AG04449 (cell line): ENCODE measurements around the gene FBXL5.

ENCODE experiments used
- CTCF ChIA-PET: fragments of 350-600 bp; formaldehyde crosslinking; extraction: SDS; loops from one replicate; lab custom pipeline; 2021; ENCODE audit warnings: antibody characterized with exemption; lab: Yijun Ruan, JAX
- POLR2A ChIA-PET: fragments of 400-600, 350-600 bp; formaldehyde crosslinking; extraction: SDS; loops from one replicate; lab custom pipeline; 2020; ENCODE audit warnings: antibody characterized with exemption, inconsistent platforms; lab: Yijun Ruan, JAX
- DNase-seq: peaks from one replicate; pipeline ENCODE4 v3.0.0-alpha.2; 2010; ENCODE audit warnings: low read depth, low spot score
- H3K4me3 ChIP-seq: 2 replicates; pipeline ENCODE4 v1.5.1; 2011; ENCODE audit warnings: low read depth, mild to moderate bottlenecking, control low read depth, low read length
- CTCF ChIP-seq: IDR thresholded peaks from one replicate; pipeline ENCODE4 v1.5.1; 2011; ENCODE audit warnings: mild to moderate bottlenecking, moderate library complexity, low read length, control low read depth, inconsistent platforms; ENCODE audit not compliant: insufficient read depth; ENCODE audit errors: missing control alignments

FBXL5 gene

DNA sequence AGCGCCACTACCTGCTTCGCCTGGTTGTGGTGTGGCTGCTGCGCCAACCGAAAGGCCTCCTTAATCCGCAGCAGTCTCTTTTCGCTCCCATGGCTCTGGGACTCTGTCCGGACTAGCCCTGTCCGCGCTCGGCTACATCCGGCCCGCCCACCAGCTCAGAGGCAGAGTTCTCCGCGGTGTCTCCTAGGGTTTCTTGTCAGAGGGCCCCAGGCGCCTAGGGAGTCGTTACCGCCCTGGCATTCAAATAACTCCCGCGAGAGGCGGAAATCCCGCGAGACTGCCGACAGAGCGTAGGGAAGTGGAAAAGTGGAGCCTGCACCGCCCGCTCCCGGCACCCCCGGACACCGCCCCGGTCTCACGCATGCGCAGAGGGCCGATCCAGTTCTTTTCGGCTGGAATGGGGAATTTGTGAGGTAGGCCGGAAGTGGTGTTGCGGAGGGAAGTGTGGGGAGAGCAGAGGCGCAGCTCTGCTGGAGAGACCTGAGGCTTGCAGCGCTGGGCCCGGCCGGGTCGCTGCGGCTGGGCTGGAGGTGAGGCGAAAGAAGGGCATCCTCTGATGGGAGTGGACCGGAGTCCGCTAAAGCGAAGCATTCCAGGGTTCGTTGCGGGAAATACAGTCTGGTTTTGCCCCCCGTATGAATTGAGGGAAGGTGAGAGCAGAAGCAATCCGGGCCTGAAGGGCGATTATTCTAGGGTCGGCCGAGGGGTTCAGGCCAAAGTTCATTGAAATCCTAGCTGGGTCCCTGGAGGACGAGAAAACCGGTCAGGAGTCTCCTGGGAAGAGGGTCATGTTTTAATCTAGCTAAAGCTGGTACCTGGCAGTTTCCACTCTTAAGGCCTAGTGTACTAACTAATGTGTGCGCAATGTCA lies 26.4 kb upstream of the FBXL5 start, which contains the start of gene FAM200B:
FAM200B (plus strand) TSS at position 456 of the 870 bp plus-strand sequence. CDS start 5,151 bp downstream, outside the sequence.
- CTCF ChIA-PET = interaction anchor here (0.7 to 1.4 kb wide), 8 partner anchors 8 to 225 kb away, joined by 3 to 4 read pairs (median 3); partner anchors contain the start of gene FBXL5
- H3K4me3 ChIP-seq = peak within 1 kb of the TSS; percentile 87
- no peak for TF ChIP-seq CTCF
- peak; percentile 84 for DNase-seq
- POLR2A ChIA-PET = interaction anchor here (0.6 to 2.4 kb wide), 5 partner anchors 8 to 677 kb away, joined by 3 to 11 read pairs (median 4); partner anchors contain the start of gene FBXL5

GRCh38 chr4:15681067-15681371 lies 25.9 kb upstream of the FBXL5 start:
- POLR2A ChIA-PET = interaction anchor here (0.6 to 2.4 kb wide), 4 partner anchors 9 to 677 kb away, joined by 3 to 11 read pairs (median 4); partner anchors contain the start of gene FBXL5
- DNase-seq = no peak
- CTCF ChIA-PET = interaction anchor here (0.7 to 1.3 kb wide), 3 partner anchors 17 to 224 kb away, joined by 3 to 4 read pairs (median 3); no protein-coding TSS in a partner anchor
- peak overlapping the region; percentile 79 for H3K4me3 ChIP-seq
- TF ChIP-seq CTCF = no peak

GRCh38 chr4:15677507-15677988 lies 22.4 kb upstream of the FBXL5 start:
- DNase-seq = no peak
- no peak overlapping the region for H3K4me3 ChIP-seq
- ChIA-PET CTCF (no interaction called here), POLR2A (no interaction called here)
- TF ChIP-seq CTCF = no peak

DNA sequence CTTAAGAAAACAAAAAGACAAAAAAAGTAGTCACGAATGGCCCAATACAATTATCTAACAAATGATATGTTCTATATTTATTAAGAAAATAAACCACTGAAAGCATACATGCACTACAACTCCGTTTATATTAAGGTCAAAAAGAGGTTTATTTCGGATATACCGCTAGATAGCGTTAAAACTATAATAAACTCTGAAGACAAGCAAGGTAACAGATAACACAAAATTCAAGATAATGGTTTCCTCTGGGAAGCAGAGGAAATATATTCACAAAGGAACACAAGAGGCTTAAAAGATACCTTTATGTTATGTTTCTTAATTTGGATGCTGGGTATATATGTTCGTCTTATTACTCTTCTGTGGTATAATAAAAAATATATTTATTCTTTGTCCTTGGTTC lies 21.7 kb upstream of the FBXL5 start:
- DNase-seq = no peak
- H3K4me3 ChIP-seq = no peak overlapping the region
- POLR2A ChIA-PET = no interaction called here
- CTCF ChIA-PET = no interaction called here
- TF ChIP-seq CTCF = no peak

- ChIA-PET POLR2A (no interaction called here), CTCF (interaction anchor here (0.8 kb wide), 1 partner anchor 20 kb away, joined by 3 read pairs; no protein-coding TSS in a partner anchor)
- H3K4me3 ChIP-seq = no peak overlapping the region
- TF ChIP-seq CTCF = no peak
- DNase-seq = no peak
These were observed 20.9 kb upstream of the FBXL5 start for GRCh38 chr4:15676039-15676438.

GRCh38 chr4:15675356-15675755 lies 20.2 kb upstream of the FBXL5 start:
- no peak for DNase-seq
- TF ChIP-seq CTCF = no peak
- POLR2A ChIA-PET = no interaction called here
- CTCF ChIA-PET = interaction anchor here (0.8 kb wide), 1 partner anchor 20 kb away, joined by 3 read pairs; no protein-coding TSS in a partner anchor
- H3K4me3 ChIP-seq = no peak overlapping the region
